SK-N-MC (cell line): ENCODE measurements around the gene BAZ1A.

Source experiments
- EZH2 ChIP-seq: fragments of 200-600 bp; sonication (generic); IDR thresholded peaks from one replicate; pipeline ENCODE4 v1.6.1; 2017; ENCODE audit warnings: antibody characterized with exemption
- POLR2AphosphoS5 ChIP-seq: IDR thresholded peaks from 2 replicates; pipeline ENCODE4 v1.6.1; 2012; ENCODE audit warnings: mild to moderate bottlenecking, low read depth, low read length, borderline replicate concordance

DNA sequence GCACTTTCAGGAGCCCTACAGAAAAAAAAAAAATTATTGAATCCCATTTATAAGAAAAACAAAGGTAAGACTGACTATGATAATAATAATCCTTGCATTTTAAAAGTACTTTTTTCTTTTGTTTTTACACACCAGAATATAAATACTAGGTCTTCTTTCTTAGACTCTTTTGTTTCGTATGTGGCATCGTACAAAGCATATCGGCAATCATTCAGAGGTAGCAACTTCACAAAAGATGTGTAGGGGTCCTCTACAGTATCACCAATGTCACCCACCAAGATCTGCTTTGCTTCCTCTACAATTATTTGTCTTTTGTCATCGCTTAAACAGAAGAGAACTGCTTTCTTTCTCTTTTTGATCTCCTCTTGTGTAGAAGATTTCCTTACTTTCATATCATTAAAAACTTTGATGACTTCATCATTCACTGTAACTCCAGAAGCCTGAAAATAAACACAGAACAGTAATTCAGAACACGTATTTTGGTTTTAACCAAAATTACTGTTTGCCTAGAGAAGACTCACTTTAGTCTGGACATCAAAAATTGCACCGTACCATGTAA, 162.0 kb downstream of the BAZ1A start:
- TF ChIP-seq POLR2AphosphoS5, result no peak
- TF ChIP-seq EZH2, result no peak
